SK-N-MC (cell line): ENCODE results near the gene FAM89B.

ENCODE experiments used
- EZH2 ChIP-seq: fragments of 200-600 bp; sonication (generic); IDR thresholded peaks from one replicate; pipeline ENCODE4 v1.6.1; 2017; ENCODE audit warnings: antibody characterized with exemption
- POLR2AphosphoS5 ChIP-seq: IDR thresholded peaks from 2 replicates; pipeline ENCODE4 v1.6.1; 2012; ENCODE audit warnings: mild to moderate bottlenecking, low read depth, low read length, borderline replicate concordance

GRCh38 chr11:65537620-65538231, 34.6 kb upstream of the FAM89B start:
- TF ChIP-seq POLR2AphosphoS5 (no peak), EZH2 (no peak)
